NOMO-1 treated with dmso at 0.1 percent for 144 hours (cell line): ENCODE measurements around the gene CABLES1.
"Not testable (repeated sequence)": the region's sequence is repeated elsewhere in the genome, so short reads cannot be mapped to it uniquely, and the experiment has no call there.

ENCODE experiments used
- DNase-seq: peaks from one replicate; lab custom pipeline; 2025; ENCODE audit not compliant: unreplicated experiment; lab: John Stamatoyannopoulos, UW

Gene CABLES1

GRCh38 chr18:23281626-23282436 lies 146.5 kb downstream of the CABLES1 start:
- no peak for DNase-seq

GRCh38 chr18:23282437-23282781 lies 147.1 kb downstream of the CABLES1 start:
- DNase-seq = no peak

- DNase-seq = no peak
Measured at GRCh38 chr18:23283916-23284430, 148.7 kb downstream of the CABLES1 start.

- DNase-seq = no peak
Measured at GRCh38 chr18:23284629-23285028, 149.3 kb downstream of the CABLES1 start.

GRCh38 chr18:23285581-23285980 lies 150.3 kb downstream of the CABLES1 start:
- DNase-seq = not testable (repeated sequence)

- DNase-seq = no peak
Measured at GRCh38 chr18:23291456-23292205, 156.3 kb downstream of the CABLES1 start.

- no peak for DNase-seq
Measured at GRCh38 chr18:23300231-23300805, 165.0 kb downstream of the CABLES1 start.

GRCh38 chr18:23301972-23302371 lies 166.7 kb downstream of the CABLES1 start:
- no peak for DNase-seq

- DNase-seq = no peak
Measured at GRCh38 chr18:23302511-23302850, 167.2 kb downstream of the CABLES1 start.

- no peak for DNase-seq
Measured at GRCh38 chr18:23302851-23303527, 167.7 kb downstream of the CABLES1 start.

- DNase-seq = no peak
Measured at GRCh38 chr18:23306822-23307221, 171.5 kb downstream of the CABLES1 start.

- no peak for DNase-seq
Measured at GRCh38 chr18:23307567-23308295, 172.4 kb downstream of the CABLES1 start.
